Measurements from ENCODE around the gene VOPP1. TPM values are rescaled to one million over a fixed set of nuclear protein-coding genes. Genes with fewer than 3 reads are reported as not detected.

The VOPP1 gene
- total and polyA plus RNA-seq, 2 experiments from 2014 or later: 27.5 to 86.5 TPM

- H4K20me1 ChIP-seq (ENCODE audit: insufficient read depth): no peaks in the 10 kb centered on the region
- TF ChIP-seq EZH2 (IDR thresholded peaks at IDR 0.05; ENCODE audit: insufficient read depth, poor library complexity, severe bottlenecking) (no peak), EZH2phosphoT487 (IDR thresholded peaks at IDR 0.05; ENCODE audit: insufficient read depth, low read depth) (no peak)
- no peak overlapping the region for H3K4me2 ChIP-seq (ENCODE audit: unreplicated experiment)
- H2AFZ ChIP-seq: no peak overlapping the region
- no peak overlapping the region for H3K27ac ChIP-seq
- DNase-seq: no peak
- in situ Hi-C loops (cut with MboI): no loop called here
- WGBS, 2 experiments (ENCODE audit: low coverage in 1 of 2, low lambda C conversion rate in 2 of 2, missing lambda C conversion rate in 2 of 2): 83 to 85% methylated on average over 7 of the region's 7 CpGs
- no peaks in the 10 kb centered on the region for H3K9me3 ChIP-seq (ENCODE audit: low read depth)
- no peak overlapping the region for H3K9ac ChIP-seq
- no peaks in the 10 kb centered on the region for H3K27me3 ChIP-seq (replicated peaks; ENCODE audit: insufficient read depth)
- peaks cover 43% of the 10 kb centered on the region for H3K79me2 ChIP-seq (ENCODE audit: insufficient read depth)
- H3K4me1 ChIP-seq (ENCODE audit: insufficient read depth): peaks cover 12% of the 10 kb centered on the region
- H3K9me2 ChIP-seq (ENCODE audit: insufficient read depth): no peaks in the 10 kb centered on the region
- H3K36me3 ChIP-seq (ENCODE audit: low read depth): no peaks in the 10 kb centered on the region
- no peak overlapping the region for H3K4me3 ChIP-seq
- H3F3A ChIP-seq (ENCODE audit: insufficient read depth): 0 out of 2 replicates have a peak, but pooled peaks cover 4% of the 10 kb centered on the region
These were observed 72.1 kb downstream of the VOPP1 start for GRCh38 chr7:55500117-55500756.

DNA sequence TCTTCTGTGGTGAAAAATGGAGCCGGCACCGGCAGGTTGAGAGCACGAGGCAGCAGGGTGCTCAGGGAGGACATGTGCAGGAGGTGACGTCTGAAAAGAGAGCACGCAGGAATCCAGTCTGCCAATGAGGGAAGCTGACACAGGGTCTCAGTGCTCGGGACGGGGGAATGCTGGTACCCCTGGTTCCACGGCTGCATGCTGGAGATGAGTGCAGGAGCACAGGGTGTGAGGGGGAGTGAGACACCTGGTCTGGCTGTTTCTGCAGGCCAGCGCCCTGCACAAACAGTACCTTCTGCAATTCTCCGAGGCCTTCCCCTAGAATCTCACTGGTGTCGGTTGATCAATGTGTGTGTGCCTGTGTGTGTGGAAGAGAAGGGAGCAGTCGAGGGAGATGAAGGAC, 72.7 kb downstream of the VOPP1 start:
- Histone ChIP-seq H3K27me3 (replicated peaks; ENCODE audit: insufficient read depth) (no peaks in the 10 kb centered on the region), H4K20me1 (ENCODE audit: insufficient read depth) (no peaks in the 10 kb centered on the region), H3K27ac (no peak overlapping the region), H3K4me3 (no peak overlapping the region), H2AFZ (no peak overlapping the region), H3K4me1 (ENCODE audit: insufficient read depth) (peaks cover 5% of the 10 kb centered on the region), H3K4me2 (ENCODE audit: unreplicated experiment) (no peak overlapping the region), H3F3A (ENCODE audit: insufficient read depth) (no peaks in the 10 kb centered on the region), H3K79me2 (ENCODE audit: insufficient read depth) (peaks cover 39% of the 10 kb centered on the region), H3K9me3 (ENCODE audit: low read depth) (no peaks in the 10 kb centered on the region), H3K36me3 (ENCODE audit: low read depth) (no peaks in the 10 kb centered on the region), H3K9me2 (ENCODE audit: insufficient read depth) (no peaks in the 10 kb centered on the region), H3K9ac (no peak overlapping the region)
- in situ Hi-C loops (cut with MboI): no loop called here
- TF ChIP-seq EZH2 (IDR thresholded peaks at IDR 0.05; ENCODE audit: insufficient read depth, poor library complexity, severe bottlenecking) (no peak), EZH2phosphoT487 (IDR thresholded peaks at IDR 0.05; ENCODE audit: insufficient read depth, low read depth) (no peak)
- WGBS, 2 experiments (ENCODE audit: low coverage in 1 of 2, low lambda C conversion rate in 2 of 2, missing lambda C conversion rate in 2 of 2): 94 to 95% methylated on average over 12 of the region's 12 CpGs
- no peak for DNase-seq

GRCh38 chr7:55498770-55499169, 73.5 kb downstream of the VOPP1 start:
- H3K4me3 ChIP-seq: no peak overlapping the region
- no peak overlapping the region for H3K9ac ChIP-seq
- no peaks in the 10 kb centered on the region for H3F3A ChIP-seq (ENCODE audit: insufficient read depth)
- no peaks in the 10 kb centered on the region for H3K36me3 ChIP-seq (ENCODE audit: low read depth)
- no peak overlapping the region for H3K27ac ChIP-seq
- DNase-seq: no peak
- no peak overlapping the region for H3K4me2 ChIP-seq (ENCODE audit: unreplicated experiment)
- H3K27me3 ChIP-seq (replicated peaks; ENCODE audit: insufficient read depth): no peaks in the 10 kb centered on the region
- H4K20me1 ChIP-seq (ENCODE audit: insufficient read depth): no peaks in the 10 kb centered on the region
- WGBS, 2 experiments (ENCODE audit: low coverage in 1 of 2, low lambda C conversion rate in 2 of 2, missing lambda C conversion rate in 2 of 2): 87 to 90% methylated on average over 4 of the region's 4 CpGs
- TF ChIP-seq EZH2 (IDR thresholded peaks at IDR 0.05; ENCODE audit: insufficient read depth, poor library complexity, severe bottlenecking) (no peak), EZH2phosphoT487 (IDR thresholded peaks at IDR 0.05; ENCODE audit: insufficient read depth, low read depth) (no peak)
- no peak overlapping the region for H2AFZ ChIP-seq
- in situ Hi-C loops (cut with MboI): no loop called here
- peaks cover 39% of the 10 kb centered on the region for H3K79me2 ChIP-seq (ENCODE audit: insufficient read depth)
- H3K9me3 ChIP-seq (ENCODE audit: low read depth): no peaks in the 10 kb centered on the region
- no peaks in the 10 kb centered on the region for H3K4me1 ChIP-seq (ENCODE audit: insufficient read depth)
- H3K9me2 ChIP-seq (ENCODE audit: insufficient read depth): no peaks in the 10 kb centered on the region

GRCh38 chr7:55498142-55498541, 74.2 kb downstream of the VOPP1 start:
- WGBS, 2 experiments (ENCODE audit: low coverage in 1 of 2, low lambda C conversion rate in 2 of 2, missing lambda C conversion rate in 2 of 2): 96 to 100% methylated on average over 7 of the region's 7 CpGs
- Histone ChIP-seq H3K36me3 (ENCODE audit: low read depth) (no peaks in the 10 kb centered on the region), H3K9me3 (ENCODE audit: low read depth) (no peaks in the 10 kb centered on the region), H3K4me2 (ENCODE audit: unreplicated experiment) (no peak overlapping the region), H2AFZ (no peak overlapping the region), H3K9ac (no peak overlapping the region), H3F3A (ENCODE audit: insufficient read depth) (peaks cover 1% of the 10 kb centered on the region; the same call in 1 of the 2 replicates), H3K4me3 (no peak overlapping the region), H4K20me1 (ENCODE audit: insufficient read depth) (no peaks in the 10 kb centered on the region), H3K27ac (no peak overlapping the region), H3K27me3 (replicated peaks; ENCODE audit: insufficient read depth) (no peaks in the 10 kb centered on the region), H3K79me2 (ENCODE audit: insufficient read depth) (peaks cover 33% of the 10 kb centered on the region), H3K4me1 (ENCODE audit: insufficient read depth) (peaks cover 5% of the 10 kb centered on the region), H3K9me2 (ENCODE audit: insufficient read depth) (no peaks in the 10 kb centered on the region)
- no peak for DNase-seq
- TF ChIP-seq EZH2phosphoT487 (IDR thresholded peaks at IDR 0.05; ENCODE audit: insufficient read depth, low read depth) (no peak), EZH2 (IDR thresholded peaks at IDR 0.05; ENCODE audit: insufficient read depth, poor library complexity, severe bottlenecking) (no peak)
- in situ Hi-C loops (cut with MboI): no loop called here

All from GM23248 (cell line).